NCI-H2171 (cell line): ENCODE results near the gene TRMT6.

Experiments
- DNase-seq: peaks from one replicate; lab custom pipeline; 2025; lab: John Stamatoyannopoulos, UW

TRMT6 gene

DNA sequence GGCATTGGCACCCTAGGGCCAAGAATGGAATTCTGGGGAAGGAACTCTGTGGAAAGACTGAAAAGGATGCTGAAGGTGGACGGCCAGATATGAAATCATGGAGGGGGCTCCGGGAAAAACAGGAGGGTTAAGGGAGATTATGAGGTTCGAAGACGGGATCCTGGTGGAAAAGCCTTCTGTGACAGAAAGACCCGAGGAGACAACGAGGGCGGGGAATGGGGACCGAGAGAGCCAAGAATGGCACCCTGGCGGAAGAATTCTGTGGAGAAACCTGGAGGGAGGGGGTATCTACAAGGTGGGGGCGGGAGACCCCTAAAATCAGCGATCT, 426 bp downstream of the TRMT6 start:
- no peak for DNase-seq

- DNase-seq = no peak
Observed at GRCh38 chr20:5947276-5947675, 3.1 kb downstream of the TRMT6 start.

DNA sequence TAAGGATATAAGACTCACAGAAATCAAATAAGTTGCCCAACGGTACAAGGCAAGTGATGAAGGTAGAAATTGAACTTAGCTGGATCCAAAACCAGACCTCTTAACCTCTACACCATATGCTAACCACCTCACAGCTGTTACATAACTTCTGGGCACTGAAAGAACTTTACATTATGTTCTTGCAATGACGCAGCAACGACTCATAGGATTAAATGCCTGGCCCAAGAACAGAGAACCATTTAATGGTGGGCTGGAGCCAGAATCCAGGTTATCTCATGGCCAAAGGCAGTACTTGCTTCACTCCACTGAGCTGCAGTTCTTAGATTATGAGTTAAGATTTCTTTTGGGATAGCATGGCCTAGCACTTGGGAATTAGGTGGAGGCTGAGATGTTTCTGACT, 4.4 kb downstream of the TRMT6 start:
- no peak for DNase-seq

DNA sequence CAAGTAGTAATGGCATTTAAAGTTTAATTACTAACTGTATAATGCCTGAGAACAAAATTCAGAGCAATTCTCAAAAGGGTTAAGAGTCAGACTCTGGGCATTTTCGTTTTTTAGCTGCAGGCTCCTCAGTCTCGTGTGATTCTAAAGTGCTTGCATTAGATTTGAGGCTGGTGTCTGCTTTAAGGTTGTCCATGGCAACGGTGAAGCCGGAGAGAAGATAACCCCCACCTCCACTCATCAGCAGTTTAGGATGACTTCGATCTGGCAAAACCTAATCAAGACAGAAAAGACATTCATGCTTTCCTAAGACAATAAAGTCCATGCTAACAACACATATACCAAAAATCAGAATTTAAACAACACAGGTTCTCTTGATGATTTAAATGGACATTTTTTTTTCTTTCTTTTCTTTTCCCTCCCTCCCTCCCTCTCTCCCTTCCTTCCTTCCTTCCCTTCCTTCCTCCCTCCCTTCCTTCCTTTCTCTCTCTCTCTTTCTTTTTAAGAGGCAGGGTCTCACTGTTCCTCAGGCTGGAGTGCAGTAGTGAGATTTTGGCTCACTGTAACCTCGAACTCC, 11.8 kb downstream of the TRMT6 start:
- DNase-seq = no peak

- no peak for DNase-seq
Observed at GRCh38 chr20:5936238-5936637, 14.1 kb downstream of the TRMT6 start.

DNA sequence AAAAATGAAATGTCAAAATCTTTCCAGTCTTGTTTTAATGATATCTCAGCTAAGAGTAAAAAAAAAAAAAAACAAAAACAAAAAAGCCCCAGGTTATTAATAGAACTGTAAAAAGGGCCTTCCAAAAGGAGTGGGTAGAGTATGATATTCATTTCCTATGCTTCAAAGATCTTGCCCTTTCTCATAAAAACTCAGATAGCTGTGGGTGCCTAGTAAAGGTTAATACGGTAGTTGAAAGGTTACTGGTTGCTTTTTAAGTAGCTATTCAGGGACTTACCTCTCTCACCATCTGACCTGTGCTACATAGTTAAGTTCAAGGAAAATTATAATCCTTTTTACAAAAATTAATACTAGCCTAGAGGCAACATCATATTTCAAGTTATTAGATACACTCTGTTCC, 14.9 kb downstream of the TRMT6 start:
- DNase-seq = no peak

GRCh38 chr20:5933802-5934436, 16.4 kb downstream of the TRMT6 start:
- peak; percentile 51 for DNase-seq

DNA sequence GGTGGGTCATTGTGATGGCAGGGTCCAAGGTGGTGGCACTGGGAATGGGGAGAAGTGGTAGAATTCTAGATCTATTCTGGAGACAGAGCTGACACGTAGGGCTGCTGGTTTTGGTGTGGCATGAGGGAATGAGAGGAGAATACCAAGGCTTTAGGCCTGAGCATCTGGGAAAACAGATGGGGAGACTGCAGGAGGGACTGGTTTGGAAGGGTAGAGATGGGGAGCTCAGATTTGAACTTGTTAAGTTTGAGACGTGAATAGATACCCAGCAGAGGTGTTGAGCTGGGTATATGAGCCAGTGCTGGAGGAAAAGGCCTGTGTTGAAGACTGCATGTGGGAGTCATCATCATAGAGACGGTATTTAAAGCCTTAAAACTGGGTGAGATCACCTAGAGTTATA, 17.5 kb downstream of the TRMT6 start:
- DNase-seq = no peak

DNA sequence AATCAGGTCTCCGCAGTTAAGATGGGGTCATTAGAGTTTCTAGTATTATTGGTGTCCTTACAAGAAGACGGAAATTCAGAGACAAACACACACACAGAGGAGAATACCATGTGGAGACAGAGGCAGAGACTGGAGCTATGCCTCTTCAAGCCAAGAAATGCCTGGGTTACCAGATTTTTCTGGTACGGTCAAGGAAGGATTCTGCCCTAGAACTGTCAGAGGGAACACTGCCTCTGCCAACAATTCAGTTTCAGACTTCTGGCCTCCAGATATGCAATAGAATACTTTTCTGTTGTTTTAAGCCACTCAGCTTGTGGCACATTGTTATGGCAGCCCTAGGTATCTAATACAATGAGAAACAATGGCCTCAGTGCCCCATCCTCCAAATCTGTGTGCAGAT, 18.9 kb downstream of the TRMT6 start:
- no peak for DNase-seq

GRCh38 chr20:5928836-5929715, 21.3 kb downstream of the TRMT6 start:
- DNase-seq = no peak

GRCh38 chr20:5927749-5928462, 22.4 kb downstream of the TRMT6 start:
- no peak for DNase-seq

GRCh38 chr20:5925551-5925950, 24.8 kb downstream of the TRMT6 start:
- no peak for DNase-seq

GRCh38 chr20:5923493-5923892, 26.8 kb downstream of the TRMT6 start:
- no peak for DNase-seq

GRCh38 chr20:5920581-5920980, 29.8 kb downstream of the TRMT6 start:
- no peak for DNase-seq

GRCh38 chr20:5919626-5920544, 30.4 kb downstream of the TRMT6 start:
- DNase-seq = no peak

DNA sequence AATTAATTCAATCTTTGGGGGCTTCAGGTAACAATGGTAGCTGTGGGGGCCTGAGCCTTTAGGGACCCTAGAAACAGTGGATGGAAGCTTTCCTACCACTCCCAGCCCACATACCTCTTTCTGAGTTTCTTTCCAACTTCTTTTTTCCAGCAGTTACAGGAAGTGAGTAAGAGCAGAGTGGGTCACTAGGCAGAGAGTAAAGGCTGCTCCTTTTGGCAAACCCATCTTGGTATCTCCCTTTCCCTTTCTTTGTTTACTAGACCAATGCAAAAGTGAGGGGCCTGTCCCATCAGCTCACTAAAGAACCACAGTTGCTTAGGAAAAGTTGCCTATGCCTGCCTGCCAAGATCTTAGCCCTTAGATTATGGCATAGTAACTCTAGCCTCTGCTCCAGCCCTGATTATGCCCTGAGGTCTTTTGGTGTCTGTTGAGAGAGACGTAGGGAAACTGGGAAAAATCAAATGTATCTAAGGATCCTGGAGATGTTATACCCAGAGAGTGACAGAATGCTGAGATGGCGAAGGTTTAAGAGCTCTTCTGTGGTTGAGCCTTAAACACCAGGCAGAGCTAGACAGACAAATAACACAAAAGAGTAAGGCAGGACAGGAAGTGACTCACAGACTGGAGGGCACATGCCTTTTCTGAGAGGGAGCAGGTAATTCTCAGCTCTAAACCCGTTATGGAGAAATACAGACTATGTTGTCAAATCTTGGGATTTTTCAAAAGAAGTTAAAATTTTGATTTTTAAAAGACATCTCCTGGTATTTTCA, 31.3 kb downstream of the TRMT6 start:
- no peak for DNase-seq

GRCh38 chr20:5914859-5915258, 35.5 kb downstream of the TRMT6 start:
- no peak for DNase-seq

- no peak for DNase-seq
Observed at GRCh38 chr20:5913166-5913565, 37.2 kb downstream of the TRMT6 start.

DNA sequence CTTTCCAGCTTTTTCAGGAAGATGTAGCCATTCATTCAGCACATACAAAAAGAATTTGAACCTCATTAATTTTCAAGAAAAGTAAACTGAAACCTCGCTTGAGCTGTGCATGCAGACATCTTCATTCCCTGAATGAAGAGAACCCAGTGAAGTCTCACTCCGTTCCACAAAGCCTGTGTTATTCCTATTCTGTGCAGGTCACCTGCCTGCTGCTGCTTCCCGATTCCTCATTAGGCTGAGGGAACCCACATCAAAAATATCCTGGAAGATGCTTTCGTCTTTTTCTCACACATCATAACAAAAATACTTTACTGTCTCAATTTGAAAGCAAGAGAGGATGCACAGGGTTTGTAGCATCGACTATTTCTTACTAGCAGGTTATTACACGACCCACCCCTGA, 40.1 kb downstream of the TRMT6 start:
- no peak for DNase-seq

- DNase-seq = no peak
Observed at GRCh38 chr20:5908981-5909380, 41.4 kb downstream of the TRMT6 start.

DNA sequence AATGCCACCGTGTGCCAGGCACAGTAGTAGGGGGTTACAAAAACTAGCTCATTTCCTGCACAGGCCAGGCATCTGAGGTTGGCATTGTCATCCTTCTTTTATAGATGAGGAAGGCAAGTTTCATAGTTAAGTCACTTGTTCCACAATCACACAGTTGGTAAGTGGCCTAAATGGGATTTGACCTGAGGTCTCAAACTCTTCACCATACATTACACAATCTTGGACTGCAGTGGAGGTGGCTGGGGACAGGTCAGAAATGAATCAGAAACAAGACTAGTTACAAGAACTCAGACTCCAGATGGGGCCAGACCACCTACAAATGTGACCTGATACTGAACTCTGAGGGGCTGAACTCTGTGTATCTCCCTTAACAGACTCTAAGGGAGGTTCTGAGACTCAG, 49.4 kb downstream of the TRMT6 start:
- no peak for DNase-seq
